Peyer's patch (tissue), 4 donors: Measurements from ENCODE around the gene ABTB1. TPM values are rescaled to one million over a fixed set of nuclear protein-coding genes. Genes with fewer than 3 reads are reported as not detected.
A peak's percentile ranks its signal among the peaks of the same experiment; 100 is the strongest.
"Not testable (repeated sequence)": the region's sequence is repeated elsewhere in the genome, so short reads cannot be mapped to it uniquely, and the experiment has no call there.

Experiments used
- DNase-seq, 3 donors: peaks; one replicate each; pipeline ENCODE4 v3.0.0-alpha.2; 2017 to 2019
- H3K27ac ChIP-seq, 4 donors: fragments of 200-600 bp; sonication (generic); one replicate each; pipeline ENCODE4 v1.5.1; 2016 to 2019
- H3K27me3 ChIP-seq, 2 donors: fragments of 200-600 bp; sonication (generic); one replicate each; pipeline ENCODE4 v1.5.1; 2019
- H3K36me3 ChIP-seq, 3 donors: fragments of 200-600 bp; sonication (generic); one replicate each; pipeline ENCODE4 v1.5.1; 2016 to 2019
- H3K4me1 ChIP-seq, 4 donors: fragments of 200-600 bp; sonication (generic); one replicate each; pipeline ENCODE4 v1.5.1; 2016 to 2019
- H3K4me3 ChIP-seq, 4 donors: fragments of 200-600 bp; sonication (generic); 1 replicate in 3 of 4; 2 replicates in 1 of 4; pipeline ENCODE4 v1.5.1; 2016 to 2019; ENCODE audit warnings: mild to moderate bottlenecking in 1 of 4
- H3K9me3 ChIP-seq, 4 donors: fragments of 200-600 bp; sonication (generic); one replicate each; pipeline ENCODE4 v1.5.1; 2016 to 2019; ENCODE audit warnings: mild to moderate bottlenecking in 1 of 4
- CTCF ChIP-seq, 6 experiments: fragments of 450-650 bp in 4 of 6; fragments of 200-600 bp in 2 of 6; sonication (generic) in 1 of 6; IDR thresholded peaks; one replicate each; pipeline ENCODE4 v1.5.1; 2017 to 2019; ENCODE audit warnings: antibody characterized with exemption in 6 of 6, mild to moderate bottlenecking in 3 of 6, moderate library complexity in 1 of 6
- POLR2A ChIP-seq, 2 donors: fragments of 450-650 bp; IDR thresholded peaks; one replicate each; pipeline ENCODE4 v1.5.1; 2017; ENCODE audit warnings: antibody characterized with exemption in 2 of 2, mild to moderate bottlenecking in 2 of 2, moderate library complexity in 2 of 2
- total RNA-seq, 4 donors: library from RNA; depleted of rRNA; stranded (reverse); fragments of >200 nt; gene quantifications; one replicate each; pipeline ENCODE4 v1.1.0, GENCODE V29; 2016

Gene ABTB1
- total RNA-seq, 4 donors from 2014 or later, result 38.5 to 80.0 (median 57.1) TPM

- H3K27me3 ChIP-seq, result no peaks in the 10 kb centered on the region
- H3K36me3 ChIP-seq, result peaks cover 0 to 9% (median 0%) of the 10 kb centered on the region in 3 donors
- H3K9me3 ChIP-seq, result no peaks in the 10 kb centered on the region
- H3K4me1 ChIP-seq, result peaks cover 0 to 38% (median 0%) of the 10 kb centered on the region in 4 donors
- TF ChIP-seq CTCF (IDR thresholded peaks at IDR 0.05), result no peak
- no peak for TF ChIP-seq POLR2A (IDR thresholded peaks at IDR 0.05)
- peak overlapping the region; percentile 57 to 89 (median 76) for H3K27ac ChIP-seq
- DNase-seq, result peak in 1 of 3 donors; percentile 22
- H3K4me3 ChIP-seq, result no peak overlapping the region
Observed at GRCh38 chr3:127698691-127699415, 26.1 kb downstream of the ABTB1 start.

- H3K4me3 ChIP-seq, result no peak overlapping the region
- H3K36me3 ChIP-seq, result peaks cover 0 to 5% (median 0%) of the 10 kb centered on the region in 3 donors
- TF ChIP-seq CTCF (IDR thresholded peaks at IDR 0.05) (no peak), POLR2A (IDR thresholded peaks at IDR 0.05) (no peak)
- H3K4me1 ChIP-seq, result peaks cover 0 to 38% (median 0%) of the 10 kb centered on the region in 4 donors
- DNase-seq, result peak in 1 of 3 donors; percentile 14
- H3K27ac ChIP-seq, result peak overlapping the region in 2 of 4 donors; percentile 51 to 89
- H3K9me3 ChIP-seq, result no peaks in the 10 kb centered on the region
- H3K27me3 ChIP-seq, result no peaks in the 10 kb centered on the region
Observed at GRCh38 chr3:127699416-127700300, 26.9 kb downstream of the ABTB1 start.

GRCh38 chr3:127700406-127700805 lies 27.7 kb downstream of the ABTB1 start:
- TF ChIP-seq CTCF (IDR thresholded peaks at IDR 0.05) (no peak), POLR2A (IDR thresholded peaks at IDR 0.05) (no peak)
- Histone ChIP-seq H3K4me1 (peaks cover 0 to 38% (median 0%) of the 10 kb centered on the region in 4 donors), H3K9me3 (no peaks in the 10 kb centered on the region), H3K27ac (peak overlapping the region in 1 of 4 donors; percentile 89), H3K27me3 (no peaks in the 10 kb centered on the region), H3K4me3 (no peak overlapping the region), H3K36me3 (peaks cover 0 to 9% (median 0%) of the 10 kb centered on the region in 3 donors)
- peak in 1 of 3 donors; percentile 32 for DNase-seq

GRCh38 chr3:127701280-127701911 lies 28.6 kb downstream of the ABTB1 start:
- peaks cover 0 to 16% (median 0%) of the 10 kb centered on the region in 3 donors for H3K36me3 ChIP-seq
- no peak overlapping the region for H3K4me3 ChIP-seq
- TF ChIP-seq POLR2A (IDR thresholded peaks at IDR 0.05) (no peak), CTCF (IDR thresholded peaks at IDR 0.05) (no peak)
- H3K9me3 ChIP-seq, result no peaks in the 10 kb centered on the region
- DNase-seq, result peak in 1 of 3 donors; percentile 36
- H3K27me3 ChIP-seq, result no peaks in the 10 kb centered on the region
- H3K27ac ChIP-seq, result peak overlapping the region in 2 of 4 donors; percentile 4 to 16
- peaks cover 0 to 38% (median 0%) of the 10 kb centered on the region in 4 donors for H3K4me1 ChIP-seq

- Histone ChIP-seq H3K9me3 (no peaks in the 10 kb centered on the region), H3K4me1 (peaks cover 0 to 30% (median 0%) of the 10 kb centered on the region in 4 donors), H3K27ac (peak overlapping the region in 2 of 4 donors; percentile 4 to 16), H3K4me3 (no peak overlapping the region), H3K27me3 (no peaks in the 10 kb centered on the region), H3K36me3 (peaks cover 0 to 16% (median 0%) of the 10 kb centered on the region in 3 donors)
- TF ChIP-seq CTCF (IDR thresholded peaks at IDR 0.05) (no peak), POLR2A (IDR thresholded peaks at IDR 0.05) (no peak)
- no peak for DNase-seq
Observed at GRCh38 chr3:127702151-127702578, 29.4 kb downstream of the ABTB1 start.

GRCh38 chr3:127704840-127705239 lies 32.1 kb downstream of the ABTB1 start:
- not testable (repeated sequence) for H3K4me1 ChIP-seq, H3K9me3 ChIP-seq, H3K27me3 ChIP-seq, H3K27ac ChIP-seq, H3K4me3 ChIP-seq
- peak in 1 of 3 donors; percentile 32 for DNase-seq
- H3K36me3 ChIP-seq, result peaks cover 0 to 25% (median 0%) of the 10 kb centered on the region in 3 donors
